GM23338 (cell line): ENCODE results near the gene ZNF493. TPM values are rescaled to one million over a fixed set of nuclear protein-coding genes. Genes with fewer than 3 reads are reported as not detected.

Experiments
- ATAC-seq: fragments of 200-7000 bp; cut with Tn5 transposase; 3 replicates; pipeline ENCODE4 v1.9.1; 2020
- DNase-seq: peaks from one replicate; pipeline ENCODE4 v3.0.0-alpha.2; 2015; ENCODE audit warnings: low spot score
- H2AFZ ChIP-seq: fragments of 200-600 bp; sonication (generic); 2 replicates; pipeline ENCODE4 v1.8.0; 2016; ENCODE audit warnings: antibody characterized with exemption, mild to moderate bottlenecking, moderate library complexity
- H3F3A ChIP-seq: fragments of 200-600 bp; sonication (generic); replicated peaks from 2 replicates; pipeline ENCODE4 v1.8.0; 2017; ENCODE audit warnings: antibody characterized with exemption, mixed run types, low read depth
- H3K27ac ChIP-seq: fragments of 200-600 bp; sonication (generic); 2 replicates; pipeline ENCODE4 v1.6.1; 2016; ENCODE audit warnings: low read depth
- H3K27me3 ChIP-seq: fragments of 200-600 bp; sonication (generic); 2 replicates; pipeline ENCODE4 v1.8.0; 2016; ENCODE audit warnings: mild to moderate bottlenecking, mixed run types, moderate library complexity; ENCODE audit not compliant: insufficient read depth
- H3K36me3 ChIP-seq: fragments of 200-600 bp; sonication (generic); 2 replicates; pipeline ENCODE4 v1.8.0; 2016; ENCODE audit warnings: mild to moderate bottlenecking; ENCODE audit not compliant: insufficient read depth
- H3K4me1 ChIP-seq: fragments of 200-600 bp; sonication (generic); 2 replicates; pipeline ENCODE4 v1.8.0; 2016; ENCODE audit warnings: mild to moderate bottlenecking, moderate library complexity; ENCODE audit not compliant: insufficient read depth
- H3K4me2 ChIP-seq: fragments of 200-600 bp; sonication (generic); 2 replicates; pipeline ENCODE4 v1.7.1; 2017; ENCODE audit warnings: mixed run types
- H3K4me3 ChIP-seq: fragments of 200-600 bp; sonication (generic); 2 replicates; pipeline ENCODE4 v1.6.1; 2016; ENCODE audit warnings: mixed run types
- H3K79me2 ChIP-seq: fragments of 200-600 bp; sonication (generic); replicated peaks from 2 replicates; pipeline ENCODE4 v1.8.0; 2017; ENCODE audit warnings: mild to moderate bottlenecking; ENCODE audit not compliant: insufficient read depth
- H3K9me2 ChIP-seq: fragments of 200-600 bp; sonication (generic); 2 replicates; pipeline ENCODE4 v1.8.0; 2017; ENCODE audit not compliant: insufficient read depth
- H4K20me1 ChIP-seq: fragments of 200-600 bp; sonication (generic); replicated peaks from 2 replicates; pipeline ENCODE4 v1.8.0; 2017; ENCODE audit warnings: mild to moderate bottlenecking; ENCODE audit not compliant: insufficient read depth
- H3K27ac Mint-ChIP-seq: 2 replicates; pipeline ENCODE4 v1.8.0; 2020; ENCODE audit warnings: inconsistent platforms, mild to moderate bottlenecking, moderate library complexity, mixed read lengths
- H3K27me3 Mint-ChIP-seq: 3 replicates; pipeline ENCODE4 v1.8.0; 2022; ENCODE audit warnings: low read depth, mild to moderate bottlenecking, moderate library complexity, mixed read lengths, inconsistent platforms; ENCODE audit not compliant: insufficient read depth, poor library complexity
- H3K36me3 Mint-ChIP-seq: 3 replicates; pipeline ENCODE4 v1.8.0; 2021; ENCODE audit warnings: low read depth, mild to moderate bottlenecking, inconsistent platforms, moderate library complexity, mixed read lengths
- H3K4me1 Mint-ChIP-seq: 3 replicates; pipeline ENCODE4 v1.8.0; 2020; ENCODE audit warnings: mild to moderate bottlenecking, inconsistent platforms, mixed read lengths
- H3K4me3 Mint-ChIP-seq: 3 replicates; pipeline ENCODE4 v1.8.0; 2021; ENCODE audit warnings: moderate library complexity, mild to moderate bottlenecking, inconsistent platforms, mixed read lengths
- H3K9me3 Mint-ChIP-seq: 3 replicates; pipeline ENCODE4 v1.8.0; 2020; ENCODE audit warnings: moderate library complexity, mild to moderate bottlenecking, inconsistent platforms, mixed read lengths
- CREB1 ChIP-seq: fragments of 250-450 bp; sonication (Bioruptor Pico); IDR thresholded peaks from 2 replicates; pipeline ENCODE4 v1.5.0; 2020; ENCODE audit warnings: low read depth, mild to moderate bottlenecking, moderate library complexity
- CTCF ChIP-seq, 2 experiments: fragments of 200-600 bp in 1 of 2; sonication (generic) in 1 of 2; conservative IDR thresholded peaks; 2 replicates each; pipeline versions ENCODE4 v1.5.1 to v1.6.1; 2016 to 2017; ENCODE audit warnings: antibody characterized with exemption in 2 of 2, low read depth in 2 of 2, mild to moderate bottlenecking in 2 of 2, moderate library complexity in 1 of 2
- EZH2 ChIP-seq: fragments of 200-600 bp; sonication (generic); IDR thresholded peaks from one replicate; pipeline ENCODE4 v1.8.0; 2017; ENCODE audit warnings: antibody characterized with exemption, mild to moderate bottlenecking, low read depth; ENCODE audit not compliant: unreplicated experiment
- JUNB ChIP-seq: IDR thresholded peaks from one replicate; pipeline ENCODE4 v1.6.1; 2016; ENCODE audit warnings: antibody characterized with exemption; ENCODE audit not compliant: unreplicated experiment
- POLR2AphosphoS5 ChIP-seq: IDR thresholded peaks from 2 replicates; pipeline ENCODE4 v1.6.1; 2016; ENCODE audit warnings: antibody characterized with exemption, low read depth
- STAT1 ChIP-seq: IDR thresholded peaks from one replicate; pipeline ENCODE4 v1.6.1; 2016; ENCODE audit warnings: antibody characterized with exemption; ENCODE audit not compliant: unreplicated experiment
- ZNF114 ChIP-seq: fragments of 250-450 bp; sonication (Bioruptor Pico); IDR thresholded peaks from 2 replicates; pipeline ENCODE4 v1.5.0; 2020; ENCODE audit warnings: mild to moderate bottlenecking, moderate library complexity
- ZNF331 ChIP-seq: fragments of 250-450 bp; sonication (Bioruptor Pico); IDR thresholded peaks from 2 replicates; pipeline ENCODE4 v1.5.0; 2020; ENCODE audit warnings: low read depth, mild to moderate bottlenecking, moderate library complexity
- ZNF462 ChIP-seq: fragments of 250-450 bp; sonication (Bioruptor Pico); IDR thresholded peaks from 2 replicates; pipeline ENCODE4 v1.5.0; 2020; ENCODE audit warnings: mild to moderate bottlenecking, moderate library complexity
- polyA plus RNA-seq: library from polyadenylated mRNA; unstranded; fragments of >200 nt; fragmentation: Nextera tagmentation; extraction: Ambion mirVana; gene quantifications from 2 replicates; pipeline ENCODE4 v1.2.1, GENCODE V29; 2016
- total RNA-seq: library from RNA; depleted of rRNA; stranded (reverse); fragments of >200 nt; shearing (Covaris generic); gene quantifications from 2 replicates; pipeline ENCODE4 v1.2.3, GENCODE V29; 2014
- TF ChIP-seq, protein P1 (sequence below): IDR thresholded peaks from 2 replicates; pipeline ENCODE4 v1.6.1; 2016; ENCODE audit warnings: antibody characterized with exemption
- TF ChIP-seq, protein P2 (sequence below): IDR thresholded peaks from one replicate; pipeline ENCODE4 v1.6.1; 2018; ENCODE audit warnings: antibody characterized with exemption; ENCODE audit not compliant: unreplicated experiment

ZNF493 gene
- total and polyA plus RNA-seq, 2 experiments from 2014 or later, result 28.7 to 63.4 TPM

GRCh38 chr19:21434516-21434915 lies 37.6 kb downstream of the ZNF493 start:
- H3K27ac ChIP-seq, result no peak overlapping the region
- H3F3A ChIP-seq, result no peaks in the 10 kb centered on the region
- no peaks in the 10 kb centered on the region for H3K9me2 ChIP-seq
- DNase-seq (no peak), ATAC-seq (no peak)
- peaks cover 5% of the 10 kb centered on the region for H3K27me3 Mint-ChIP-seq
- no peaks in the 10 kb centered on the region for H3K36me3 ChIP-seq
- H3K4me3 ChIP-seq, result no peak overlapping the region
- H3K4me3 Mint-ChIP-seq, result no peak overlapping the region
- no peaks in the 10 kb centered on the region for H3K4me1 Mint-ChIP-seq
- H4K20me1 ChIP-seq, result no peaks in the 10 kb centered on the region
- H3K27me3 ChIP-seq, result no peaks in the 10 kb centered on the region
- H3K4me2 ChIP-seq, result no peak overlapping the region
- peaks cover 10% of the 10 kb centered on the region for H3K4me1 ChIP-seq
- H3K9me3 Mint-ChIP-seq, result peaks cover 42% of the 10 kb centered on the region
- no peak overlapping the region for H3K27ac Mint-ChIP-seq
- peak overlapping the region; percentile 45; the same call in 1 of the 2 replicates for H2AFZ ChIP-seq
- TF ChIP-seq ZNF114, result no peak
- no peak for TF ChIP-seq ZNF462 (CRISPR knock-in tag)
- no peak for TF ChIP-seq EZH2
- TF ChIP-seq POLR2AphosphoS5, result no peak
- no peak for TF ChIP-seq JUNB
- TF ChIP-seq STAT1, result no peak
- TF ChIP-seq CREB1 (CRISPR knock-in tag), result no peak
- no peak for TF ChIP-seq ZNF331 (CRISPR knock-in tag)
- TF ChIP-seq CTCF (conservative IDR thresholded peaks at IDR 0.05; ENCODE audit: low read depth in 2 of 2), result no peak
- TF ChIP-seq, protein P1, sequence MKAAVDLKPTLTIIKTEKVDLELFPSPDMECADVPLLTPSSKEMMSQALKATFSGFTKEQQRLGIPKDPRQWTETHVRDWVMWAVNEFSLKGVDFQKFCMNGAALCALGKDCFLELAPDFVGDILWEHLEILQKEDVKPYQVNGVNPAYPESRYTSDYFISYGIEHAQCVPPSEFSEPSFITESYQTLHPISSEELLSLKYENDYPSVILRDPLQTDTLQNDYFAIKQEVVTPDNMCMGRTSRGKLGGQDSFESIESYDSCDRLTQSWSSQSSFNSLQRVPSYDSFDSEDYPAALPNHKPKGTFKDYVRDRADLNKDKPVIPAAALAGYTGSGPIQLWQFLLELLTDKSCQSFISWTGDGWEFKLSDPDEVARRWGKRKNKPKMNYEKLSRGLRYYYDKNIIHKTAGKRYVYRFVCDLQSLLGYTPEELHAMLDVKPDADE, result no peak
- TF ChIP-seq, protein P2, sequence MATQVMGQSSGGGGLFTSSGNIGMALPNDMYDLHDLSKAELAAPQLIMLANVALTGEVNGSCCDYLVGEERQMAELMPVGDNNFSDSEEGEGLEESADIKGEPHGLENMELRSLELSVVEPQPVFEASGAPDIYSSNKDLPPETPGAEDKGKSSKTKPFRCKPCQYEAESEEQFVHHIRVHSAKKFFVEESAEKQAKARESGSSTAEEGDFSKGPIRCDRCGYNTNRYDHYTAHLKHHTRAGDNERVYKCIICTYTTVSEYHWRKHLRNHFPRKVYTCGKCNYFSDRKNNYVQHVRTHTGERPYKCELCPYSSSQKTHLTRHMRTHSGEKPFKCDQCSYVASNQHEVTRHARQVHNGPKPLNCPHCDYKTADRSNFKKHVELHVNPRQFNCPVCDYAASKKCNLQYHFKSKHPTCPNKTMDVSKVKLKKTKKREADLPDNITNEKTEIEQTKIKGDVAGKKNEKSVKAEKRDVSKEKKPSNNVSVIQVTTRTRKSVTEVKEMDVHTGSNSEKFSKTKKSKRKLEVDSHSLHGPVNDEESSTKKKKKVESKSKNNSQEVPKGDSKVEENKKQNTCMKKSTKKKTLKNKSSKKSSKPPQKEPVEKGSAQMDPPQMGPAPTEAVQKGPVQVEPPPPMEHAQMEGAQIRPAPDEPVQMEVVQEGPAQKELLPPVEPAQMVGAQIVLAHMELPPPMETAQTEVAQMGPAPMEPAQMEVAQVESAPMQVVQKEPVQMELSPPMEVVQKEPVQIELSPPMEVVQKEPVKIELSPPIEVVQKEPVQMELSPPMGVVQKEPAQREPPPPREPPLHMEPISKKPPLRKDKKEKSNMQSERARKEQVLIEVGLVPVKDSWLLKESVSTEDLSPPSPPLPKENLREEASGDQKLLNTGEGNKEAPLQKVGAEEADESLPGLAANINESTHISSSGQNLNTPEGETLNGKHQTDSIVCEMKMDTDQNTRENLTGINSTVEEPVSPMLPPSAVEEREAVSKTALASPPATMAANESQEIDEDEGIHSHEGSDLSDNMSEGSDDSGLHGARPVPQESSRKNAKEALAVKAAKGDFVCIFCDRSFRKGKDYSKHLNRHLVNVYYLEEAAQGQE, result no peak
- no peaks in the 10 kb centered on the region for H3K79me2 ChIP-seq
- peaks cover 13% of the 10 kb centered on the region for H3K36me3 Mint-ChIP-seq
